B cell (primary cell): ENCODE measurements around the gene PPP1R13B. TPM values are rescaled to one million over a fixed set of nuclear protein-coding genes. Genes with fewer than 3 reads are reported as not detected.

Source experiments
- ATAC-seq: fragments of 200-7000 bp; cut with Tn5 transposase; one replicate; pipeline ENCODE4 v1.10.0; 2021; ENCODE audit warnings: low read depth, mild to moderate bottlenecking, moderate number of reproducible peaks, moderate library complexity
- CTCF ChIA-PET: fragments of 350-600 bp; sonication (Branson Sonifier 250); formaldehyde crosslinking; loops from one replicate; lab custom pipeline; 2021; ENCODE audit warnings: antibody characterized with exemption, inconsistent platforms; lab: Charles Lee
- POLR2A ChIA-PET: fragments of 350-600 bp; sonication (Branson Sonifier 250); formaldehyde crosslinking; loops from one replicate; lab custom pipeline; 2021; ENCODE audit warnings: antibody characterized with exemption; lab: Charles Lee
- DNase-seq: peaks from one replicate; pipeline ENCODE4 v3.0.0; 2013
- H2AFZ ChIP-seq: 2 replicates; pipeline ENCODE4 v1.6.1; 2012; ENCODE audit warnings: mild to moderate bottlenecking, low read depth, low read length; ENCODE audit not compliant: insufficient read depth, poor library complexity, severe bottlenecking
- H3K27ac ChIP-seq, 2 donors: 1 replicate in 1 of 2; 2 replicates in 1 of 2; pipeline ENCODE4 v1.5.1; 2012 to 2013; ENCODE audit warnings: low read length in 2 of 2, mild to moderate bottlenecking in 2 of 2, moderate library complexity in 1 of 2
- H3K27me3 ChIP-seq, 4 experiments: fragments of 200-600 bp in 1 of 4; sonication (generic) in 1 of 4; replicated peaks in 1 of 4; 1 replicate in 2 of 4; 2 replicates in 2 of 4; pipeline versions ENCODE4 v1.6.1 to v1.7.0; 2013 to 2016; ENCODE audit warnings: low read length in 3 of 4, mild to moderate bottlenecking in 2 of 4, mixed read lengths in 1 of 4, moderate library complexity in 1 of 4; ENCODE audit not compliant: insufficient read depth in 4 of 4, control insufficient read depth in 3 of 4; ENCODE audit errors: control extremely low read depth in 1 of 4
- H3K36me3 ChIP-seq, 2 experiments: replicated peaks in 1 of 2; 1 replicate in 1 of 2; 2 replicates in 1 of 2; pipeline versions ENCODE4 v1.6.1 to v1.7.1; 2013; ENCODE audit warnings: low read length in 1 of 2; ENCODE audit not compliant: insufficient read depth in 2 of 2, control insufficient read depth in 1 of 2; ENCODE audit errors: control extremely low read depth in 1 of 2, extremely low read depth in 1 of 2
- H3K4me1 ChIP-seq, 2 donors: fragments of 200-600 bp in 1 of 2; sonication (generic) in 1 of 2; 1 replicate in 1 of 2; 2 replicates in 1 of 2; pipeline versions ENCODE4 v1.5.1 to v1.6.1; 2013 to 2017; ENCODE audit warnings: low read length in 2 of 2; ENCODE audit not compliant: control insufficient read depth in 2 of 2, insufficient read depth in 2 of 2
- H3K4me2 ChIP-seq: replicated peaks from 2 replicates; pipeline ENCODE3; 2012; ENCODE audit warnings: mild to moderate bottlenecking, low read depth, low read length; ENCODE audit not compliant: poor library complexity, severe bottlenecking
- H3K4me3 ChIP-seq, 5 experiments: fragments of 200-600 bp in 1 of 5; sonication (generic) in 1 of 5; 1 replicate in 3 of 5; 2 replicates in 2 of 5; pipeline versions ENCODE4 v1.5.1 to v1.7.0; 2011 to 2016; ENCODE audit warnings: low read length in 4 of 5, mild to moderate bottlenecking in 4 of 5, low read depth in 2 of 5, control low read depth in 1 of 5, moderate library complexity in 1 of 5; ENCODE audit not compliant: insufficient read depth in 1 of 5; ENCODE audit errors: control extremely low read depth in 1 of 5, extremely low read depth in 1 of 5
- H3K79me2 ChIP-seq: fragments of 200-600 bp; sonication (generic); one replicate; pipeline ENCODE4 v1.6.0; 2016; ENCODE audit warnings: low read length; ENCODE audit not compliant: control insufficient read depth, insufficient read depth
- H3K9ac ChIP-seq: fragments of 200-600 bp; sonication (generic); 2 replicates; pipeline ENCODE4 v1.6.1; 2017; ENCODE audit warnings: mild to moderate bottlenecking, low read length, moderate library complexity
- H3K9me3 ChIP-seq, 3 donors: one replicate each; pipeline versions ENCODE4 v1.6.1 to v1.7.1; 2013; ENCODE audit warnings: low read length in 2 of 3; ENCODE audit not compliant: control insufficient read depth in 2 of 3, insufficient read depth in 1 of 3; ENCODE audit errors: control extremely low read depth in 1 of 3
- H4K20me1 ChIP-seq: 2 replicates; pipeline ENCODE4 v1.6.0; 2012; ENCODE audit warnings: mild to moderate bottlenecking, low read length; ENCODE audit not compliant: insufficient read depth, control insufficient read depth, poor library complexity, severe bottlenecking
- H3K27ac Mint-ChIP-seq: one replicate; pipeline ENCODE4 v1.8.0; 2021; ENCODE audit warnings: mixed read lengths
- H3K27me3 Mint-ChIP-seq: one replicate; pipeline ENCODE4 v1.8.0; 2021; ENCODE audit warnings: mixed read lengths
- H3K4me1 Mint-ChIP-seq: one replicate; pipeline ENCODE4 v1.8.0; 2021; ENCODE audit warnings: mixed read lengths
- H3K4me3 Mint-ChIP-seq: one replicate; pipeline ENCODE4 v1.8.0; 2021; ENCODE audit warnings: mixed read lengths
- H3K9me3 Mint-ChIP-seq: one replicate; pipeline ENCODE4 v1.8.0; 2022; ENCODE audit warnings: mixed read lengths; ENCODE audit not compliant: insufficient read depth
- CTCF ChIP-seq: fragments of 200-600 bp; IDR thresholded peaks from one replicate; pipeline ENCODE4 v1.8.0; 2022; ENCODE audit warnings: antibody characterized with exemption, mild to moderate bottlenecking
- EZH2 ChIP-seq: IDR thresholded peaks from 2 replicates; pipeline ENCODE4 v1.6.1; 2012; ENCODE audit warnings: borderline replicate concordance, low read depth, mild to moderate bottlenecking, moderate library complexity, low read length; ENCODE audit not compliant: insufficient read depth, poor library complexity, severe bottlenecking
- WGBS: methylation state at CpG from one replicate; pipeline ENCODE4 v1.1.5; 2013; ENCODE audit warnings: missing lambda C conversion rate; ENCODE audit not compliant: insufficient coverage; 5-methylcytosine and 5-hydroxymethylcytosine counted together
- intact Hi-C: fragments of 100-400 bp; cut with micrococcal nuclease; formaldehyde crosslinking; loops from one replicate; pipeline ENCODE4 v1.10.0; 2022
- polyA plus RNA-seq: library from polyadenylated mRNA; depleted of rRNA; stranded (reverse); fragments of >200 nt; gene quantifications from 2 replicates; pipeline ENCODE4 v1.2.3, GENCODE V29; 2012
- total RNA-seq, 2 donors: library from RNA; stranded (reverse); fragments of 120-200 nt in 1 of 2; gene quantifications; 1 replicate in 1 of 2; 2 replicates in 1 of 2; pipeline versions ENCODE4 v1.2.3 to v1.2.4, GENCODE V29; 2013 to 2022

PPP1R13B gene
- total and polyA plus RNA-seq, 2 donors (not counting 1 experiment from before 2014, with no cell fraction given) = 10.1 to 27.7 TPM

- Histone ChIP-seq H2AFZ (no peak overlapping the region), H3K4me3 (no peak overlapping the region), H3K79me2 (peaks cover 49% of the 10 kb centered on the region), H3K36me3 (no peaks in the 10 kb centered on the region), H4K20me1 (peaks cover 6% of the 10 kb centered on the region), H3K9ac (no peak overlapping the region), H3K27me3 (no peaks in the 10 kb centered on the region), H3K9me3 (no peaks in the 10 kb centered on the region), H3K4me1 (no peaks in the 10 kb centered on the region), H3K4me2 (no peak overlapping the region), H3K27ac (no peak overlapping the region)
- H3K9me3 Mint-ChIP-seq = no peaks in the 10 kb centered on the region
- peaks cover 4% of the 10 kb centered on the region for H3K4me1 Mint-ChIP-seq
- TF ChIP-seq EZH2 (no peak), CTCF (no peak)
- DNase-seq = no peak
- no peak for ATAC-seq
- no CpG with 5 or more reads among the region's 2 CpGs for WGBS
- H3K27me3 Mint-ChIP-seq = no peaks in the 10 kb centered on the region
- intact Hi-C loops = no loop called here
- ChIA-PET CTCF (no interaction called here), POLR2A (no interaction called here)
- no peak overlapping the region for H3K27ac Mint-ChIP-seq
- H3K4me3 Mint-ChIP-seq = no peak overlapping the region
Measured at GRCh38 chr14:103834956-103835355, 12.4 kb downstream of the PPP1R13B start.

- H3K9ac ChIP-seq = no peak overlapping the region
- no peak for ATAC-seq
- POLR2A ChIA-PET = interaction anchor here (0.7 kb wide), 1 partner anchor 13 kb away, joined by 10 read pairs; no protein-coding TSS in a partner anchor
- H3K27ac ChIP-seq = no peak overlapping the region
- no peak overlapping the region for H3K4me3 Mint-ChIP-seq
- DNase-seq = no peak
- peaks cover 40% of the 10 kb centered on the region for H3K79me2 ChIP-seq
- H3K9me3 Mint-ChIP-seq = no peaks in the 10 kb centered on the region
- H3K4me1 Mint-ChIP-seq = peaks cover 4% of the 10 kb centered on the region
- no peaks in the 10 kb centered on the region for H3K4me1 ChIP-seq
- intact Hi-C loops = no loop called here
- H3K9me3 ChIP-seq = no peaks in the 10 kb centered on the region
- 95% methylated on average over 4 of the region's 4 CpGs for WGBS
- H3K4me3 ChIP-seq = no peak overlapping the region
- no peaks in the 10 kb centered on the region for H3K36me3 ChIP-seq
- H3K4me2 ChIP-seq = no peak overlapping the region
- H3K27ac Mint-ChIP-seq = no peak overlapping the region
- H3K27me3 ChIP-seq = no peaks in the 10 kb centered on the region
- no peak overlapping the region for H2AFZ ChIP-seq
- CTCF ChIA-PET = interaction anchor here (0.7 to 1.0 kb wide), 2 partner anchors 25 to 70 kb away, joined by 3 read pairs; no protein-coding TSS in a partner anchor
- H4K20me1 ChIP-seq = peaks cover 6% of the 10 kb centered on the region
- TF ChIP-seq CTCF (no peak), EZH2 (no peak)
- no peaks in the 10 kb centered on the region for H3K27me3 Mint-ChIP-seq
Measured at GRCh38 chr14:103833711-103834110, 13.7 kb downstream of the PPP1R13B start.
